Limb (tissue), 2 donors: ENCODE data around the gene DIO2.

Experiments used
- DNase-seq, 2 donors: peaks; one replicate each; pipeline ENCODE4 v3.0.0-alpha.2; 2016; ENCODE audit errors: extremely low spot score in 2 of 2

DIO2 gene

GRCh38 chr14:80172375-80173051 is 38.8 kb downstream of the DIO2 start:
- DNase-seq: no peak

- no peak for DNase-seq
Measured at GRCh38 chr14:80167793-80168448, 43.4 kb downstream of the DIO2 start.

GRCh38 chr14:80164991-80165721 is 46.1 kb downstream of the DIO2 start:
- DNase-seq: no peak

GRCh38 chr14:80152763-80153162 is 58.5 kb downstream of the DIO2 start:
- DNase-seq: no peak

- no peak for DNase-seq
Measured at GRCh38 chr14:80152166-80152565, 59.1 kb downstream of the DIO2 start.

- no peak for DNase-seq
Measured at GRCh38 chr14:80150301-80150700, 61.0 kb downstream of the DIO2 start.
